HEK293T (cell line): ENCODE results near the gene NRG3.

Experiments
- CTCF ChIA-PET: fragments of 350-600 bp; formaldehyde crosslinking; extraction: SDS; loops from one replicate; lab custom pipeline; 2021; ENCODE audit warnings: antibody characterized with exemption, inconsistent platforms; lab: Yijun Ruan, JAX
- POLR2A ChIA-PET: fragments of 350-600 bp; formaldehyde crosslinking; extraction: SDS; loops from one replicate; lab custom pipeline; 2020; ENCODE audit warnings: antibody characterized with exemption, inconsistent platforms; lab: Yijun Ruan, JAX
- DNase-seq: peaks from one replicate; pipeline ENCODE4 v3.0.0; 2012; ENCODE audit warnings: mixed read lengths; ENCODE audit errors: extremely low spot score
- ARNT ChIP-seq: fragments of 450-650 bp; IDR thresholded peaks from 2 replicates; pipeline ENCODE4 v1.6.1; 2017; ENCODE audit warnings: mild to moderate bottlenecking
- BHLHE40 ChIP-seq: fragments of 450-650 bp; IDR thresholded peaks from 2 replicates; pipeline ENCODE4 v1.6.1; 2016; ENCODE audit warnings: mild to moderate bottlenecking, moderate library complexity, borderline replicate concordance
- CTBP1 ChIP-seq: fragments of 450-650 bp; IDR thresholded peaks from 2 replicates; pipeline ENCODE4 v1.6.1; 2016; ENCODE audit warnings: borderline replicate concordance
- ELF4 ChIP-seq: fragments of 450-650 bp; IDR thresholded peaks from 2 replicates; pipeline ENCODE4 v1.6.1; 2017; ENCODE audit warnings: antibody characterized with exemption
- FOXK2 ChIP-seq: fragments of 450-650 bp; IDR thresholded peaks from 2 replicates; pipeline ENCODE4 v1.6.1; 2016; ENCODE audit warnings: mild to moderate bottlenecking
- HDGF ChIP-seq: fragments of 450-650 bp; IDR thresholded peaks from 2 replicates; pipeline ENCODE4 v1.6.1; 2017; ENCODE audit warnings: antibody characterized with exemption, borderline replicate concordance
- L3MBTL2 ChIP-seq: fragments of 450-650 bp; conservative IDR thresholded peaks from 2 replicates; pipeline ENCODE4 v1.6.1; 2016; ENCODE audit warnings: mild to moderate bottlenecking
- LEF1 ChIP-seq: fragments of 450-650 bp; IDR thresholded peaks from 2 replicates; pipeline ENCODE4 v1.6.1; 2017; ENCODE audit warnings: mild to moderate bottlenecking, borderline replicate concordance
- NFRKB ChIP-seq: fragments of 450-650 bp; IDR thresholded peaks from 2 replicates; pipeline ENCODE4 v1.6.1; 2016; ENCODE audit warnings: mild to moderate bottlenecking, moderate library complexity
- SP1 ChIP-seq: fragments of 450-650 bp; IDR thresholded peaks from 2 replicates; pipeline ENCODE4 v1.6.1; 2017
- SUZ12 ChIP-seq: fragments of 450-650 bp; IDR thresholded peaks from 2 replicates; pipeline ENCODE4 v1.6.1; 2016; ENCODE audit warnings: mild to moderate bottlenecking
- TARDBP ChIP-seq: fragments of 450-650 bp; IDR thresholded peaks from 2 replicates; pipeline ENCODE4 v1.6.1; 2016
- ZNF384 ChIP-seq: fragments of 450-650 bp; IDR thresholded peaks from 2 replicates; pipeline ENCODE4 v1.6.1; 2016
- TF ChIP-seq, protein P1 (sequence below): fragments of 450-650 bp; IDR thresholded peaks from 2 replicates; pipeline ENCODE4 v1.6.1; 2016

NRG3 gene

DNA sequence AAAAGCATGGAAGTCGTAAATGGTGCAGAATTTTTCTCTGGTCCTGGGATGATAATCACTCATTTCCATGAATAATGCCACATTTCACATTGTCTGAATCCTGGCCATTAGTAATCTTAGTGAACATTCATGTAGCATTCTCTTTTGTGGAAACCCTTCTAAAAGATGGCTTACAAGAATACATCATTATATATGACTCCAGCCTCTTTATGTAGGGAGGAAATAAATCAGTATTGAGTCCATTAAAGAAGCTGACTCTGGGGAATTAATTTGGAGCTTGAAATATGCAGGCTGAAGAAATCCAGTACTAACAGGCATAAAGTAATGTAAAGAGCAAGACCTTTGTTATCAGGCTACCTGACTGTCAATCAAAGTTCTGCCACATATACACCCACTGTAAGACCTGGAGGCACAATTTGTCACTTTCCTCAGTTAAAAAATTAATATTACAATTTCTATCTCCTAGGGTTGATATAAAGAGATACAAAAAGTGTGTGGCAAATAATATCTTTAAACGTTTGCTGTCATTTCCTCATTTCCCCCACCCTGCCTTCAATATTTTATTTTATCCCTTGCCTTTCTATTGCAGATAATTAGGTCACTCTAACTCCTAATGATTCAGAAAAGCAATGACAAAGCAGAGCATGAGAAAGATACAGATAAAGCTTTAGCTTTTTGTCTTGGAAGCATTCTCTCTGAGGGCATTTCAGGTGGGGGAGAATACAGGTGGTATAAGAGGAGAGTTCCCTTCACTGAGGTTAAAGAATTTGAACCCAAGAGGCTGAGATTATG, 1142.3 kb downstream of the NRG3 start:
- no peak for DNase-seq
- TF ChIP-seq FOXK2 (no peak), SP1 (no peak), L3MBTL2 (no peak), HDGF (no peak), LEF1 (no peak), ELF4 (no peak), SUZ12 (no peak)
- TF ChIP-seq, protein P1, sequence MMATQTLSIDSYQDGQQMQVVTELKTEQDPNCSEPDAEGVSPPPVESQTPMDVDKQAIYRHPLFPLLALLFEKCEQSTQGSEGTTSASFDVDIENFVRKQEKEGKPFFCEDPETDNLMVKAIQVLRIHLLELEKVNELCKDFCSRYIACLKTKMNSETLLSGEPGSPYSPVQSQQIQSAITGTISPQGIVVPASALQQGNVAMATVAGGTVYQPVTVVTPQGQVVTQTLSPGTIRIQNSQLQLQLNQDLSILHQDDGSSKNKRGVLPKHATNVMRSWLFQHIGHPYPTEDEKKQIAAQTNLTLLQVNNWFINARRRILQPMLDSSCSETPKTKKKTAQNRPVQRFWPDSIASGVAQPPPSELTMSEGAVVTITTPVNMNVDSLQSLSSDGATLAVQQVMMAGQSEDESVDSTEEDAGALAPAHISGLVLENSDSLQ = no peak
- ChIA-PET CTCF (no interaction called here), POLR2A (no interaction called here)

DNA sequence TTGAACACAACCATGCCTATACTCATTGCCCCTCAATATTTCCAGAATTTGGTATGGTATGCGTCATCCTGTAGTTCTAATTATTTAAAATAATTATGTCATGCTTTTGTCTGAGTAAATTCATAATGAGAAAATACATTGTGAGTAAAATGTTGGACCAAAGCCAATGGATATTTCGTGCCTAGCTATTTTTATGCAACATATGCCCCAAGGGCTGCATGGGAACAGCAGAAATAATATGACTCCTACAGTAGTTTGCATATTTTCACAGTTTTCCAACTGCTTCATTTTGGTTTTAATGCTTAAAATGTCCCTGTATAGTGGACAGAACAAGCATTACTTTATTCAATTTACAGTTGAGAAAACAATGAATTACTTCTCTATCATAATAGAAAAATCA, 1148.7 kb downstream of the NRG3 start:
- DNase-seq = no peak
- TF ChIP-seq, protein P1 = no peak
- TF ChIP-seq CTBP1 (no peak), ZNF384 (no peak), BHLHE40 (no peak), SUZ12 (no peak), SP1 (no peak), FOXK2 (no peak), NFRKB (no peak), LEF1 (no peak), TARDBP (no peak), HDGF (no peak), ARNT (no peak)
- POLR2A ChIA-PET = no interaction called here
- CTCF ChIA-PET = no interaction called here
